NB4 (cell line): ENCODE data around the gene NOC4L.

ENCODE experiments used
- MYC ChIP-seq: IDR thresholded peaks from 2 replicates; pipeline ENCODE4 v1.6.1; 2011; ENCODE audit warnings: low read depth, low read length
- POLR2A ChIP-seq: IDR thresholded peaks from 2 replicates; pipeline ENCODE4 v1.6.1; 2011; ENCODE audit warnings: mild to moderate bottlenecking; ENCODE audit not compliant: insufficient read length; ENCODE audit errors: extremely low read depth
- TF ChIP-seq, protein P1 (sequence below): IDR thresholded peaks from one replicate; pipeline ENCODE4 v1.5.1; 2012; ENCODE audit warnings: low read depth, low read length
- TF ChIP-seq, protein P2 (sequence below): IDR thresholded peaks from 2 replicates; pipeline ENCODE4 v1.6.1; 2011; ENCODE audit warnings: low read depth, low read length

- TF ChIP-seq POLR2A (no peak), MYC (no peak)
- TF ChIP-seq, protein P1, sequence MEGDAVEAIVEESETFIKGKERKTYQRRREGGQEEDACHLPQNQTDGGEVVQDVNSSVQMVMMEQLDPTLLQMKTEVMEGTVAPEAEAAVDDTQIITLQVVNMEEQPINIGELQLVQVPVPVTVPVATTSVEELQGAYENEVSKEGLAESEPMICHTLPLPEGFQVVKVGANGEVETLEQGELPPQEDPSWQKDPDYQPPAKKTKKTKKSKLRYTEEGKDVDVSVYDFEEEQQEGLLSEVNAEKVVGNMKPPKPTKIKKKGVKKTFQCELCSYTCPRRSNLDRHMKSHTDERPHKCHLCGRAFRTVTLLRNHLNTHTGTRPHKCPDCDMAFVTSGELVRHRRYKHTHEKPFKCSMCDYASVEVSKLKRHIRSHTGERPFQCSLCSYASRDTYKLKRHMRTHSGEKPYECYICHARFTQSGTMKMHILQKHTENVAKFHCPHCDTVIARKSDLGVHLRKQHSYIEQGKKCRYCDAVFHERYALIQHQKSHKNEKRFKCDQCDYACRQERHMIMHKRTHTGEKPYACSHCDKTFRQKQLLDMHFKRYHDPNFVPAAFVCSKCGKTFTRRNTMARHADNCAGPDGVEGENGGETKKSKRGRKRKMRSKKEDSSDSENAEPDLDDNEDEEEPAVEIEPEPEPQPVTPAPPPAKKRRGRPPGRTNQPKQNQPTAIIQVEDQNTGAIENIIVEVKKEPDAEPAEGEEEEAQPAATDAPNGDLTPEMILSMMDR = no peak
- TF ChIP-seq, protein P2, sequence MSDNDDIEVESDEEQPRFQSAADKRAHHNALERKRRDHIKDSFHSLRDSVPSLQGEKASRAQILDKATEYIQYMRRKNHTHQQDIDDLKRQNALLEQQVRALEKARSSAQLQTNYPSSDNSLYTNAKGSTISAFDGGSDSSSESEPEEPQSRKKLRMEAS = no peak
These were observed 37.4 kb downstream of the NOC4L start for GRCh38 chr12:132181570-132182200.
